Naive thymus-derived CD8-positive, alpha-beta T cell (primary cell): ENCODE results near the gene HIF1A. TPM values are rescaled to one million over a fixed set of nuclear protein-coding genes. Genes with fewer than 3 reads are reported as not detected.
A peak's percentile ranks its signal among the peaks of the same experiment; 100 is the strongest.

ENCODE experiments used
- ATAC-seq, 2 donors: fragments of 150-1000 bp; cut with Tn5 transposase in 1 of 2; sonication (Bioruptor Pico), chemical (Tn5 transposase) in 1 of 2; 1 replicate in 1 of 2; 2 replicates in 1 of 2; pipeline ENCODE4 v1.10.0; 2021; ENCODE audit warnings: mild to moderate bottlenecking in 2 of 2, moderate library complexity in 2 of 2
- POLR2A ChIA-PET: fragments of 350-600 bp; sonication (Branson Sonifier 250); formaldehyde crosslinking; loops from one replicate; lab custom pipeline; 2021; ENCODE audit warnings: antibody characterized with exemption; lab: Charles Lee
- DNase-seq, 10 donors: peaks; one replicate each; pipeline versions ENCODE4 v3.0.0 to v3.0.0-alpha.2; 2020 to 2022
- H3K27ac Mint-ChIP-seq, 10 donors: one replicate each; pipeline ENCODE4 v1.8.0; 2020 to 2022; ENCODE audit warnings: mild to moderate bottlenecking in 10 of 10, mixed read lengths in 10 of 10, moderate library complexity in 4 of 10, inconsistent platforms in 1 of 10
- H3K27me3 Mint-ChIP-seq, 5 donors: one replicate each; pipeline ENCODE4 v1.8.0; 2021 to 2022; ENCODE audit warnings: mixed read lengths in 5 of 5
- H3K36me3 Mint-ChIP-seq, 3 donors: one replicate each; pipeline ENCODE4 v1.8.0; 2020 to 2022; ENCODE audit warnings: mixed read lengths in 3 of 3, mild to moderate bottlenecking in 2 of 3, inconsistent platforms in 1 of 3
- H3K4me1 Mint-ChIP-seq, 4 donors: one replicate each; pipeline ENCODE4 v1.8.0; 2021 to 2022; ENCODE audit warnings: mixed read lengths in 4 of 4
- H3K4me3 Mint-ChIP-seq, 10 donors: one replicate each; pipeline ENCODE4 v1.8.0; 2020 to 2022; ENCODE audit warnings: mild to moderate bottlenecking in 10 of 10, mixed read lengths in 10 of 10, moderate library complexity in 6 of 10, inconsistent platforms in 1 of 10
- H3K9me3 Mint-ChIP-seq, 9 donors: one replicate each; pipeline ENCODE4 v1.8.0; 2020 to 2022; ENCODE audit warnings: mixed read lengths in 9 of 9, mild to moderate bottlenecking in 3 of 9, inconsistent platforms in 1 of 9, moderate library complexity in 1 of 9
- polyA plus RNA-seq, 3 donors: library from polyadenylated mRNA; unstranded; fragments of 300-500 nt; fragmentation: Illumina TruSeq; gene quantifications; one replicate each; pipeline ENCODE4 v1.2.3, GENCODE V29; 2021
- total RNA-seq, 8 experiments: library from RNA in 2 of 8; stranded (reverse) in 2 of 8; gene quantifications; one replicate each; pipeline ENCODE4 v1.2.3 and lab custom pipeline; 2021 to 2026

The HIF1A gene
- total and polyA plus RNA-seq, 5 experiments from 2014 or later, result 51.7 to 97.5 (median 63.5) TPM

- ATAC-seq, result no peak
- DNase-seq, result no peak
- no peaks in the 10 kb centered on the region for H3K36me3 Mint-ChIP-seq
- peaks cover 12 to 67% (median 62%) of the 10 kb centered on the region in 4 donors for H3K4me1 Mint-ChIP-seq
- no peak overlapping the region for H3K4me3 Mint-ChIP-seq
- H3K27ac Mint-ChIP-seq, result peak overlapping the region in 5 of 10 donors; percentile 23 to 97 (median 88)
- H3K9me3 Mint-ChIP-seq, result peaks cover 0 to 6% (median 0%) of the 10 kb centered on the region in 9 donors
- H3K27me3 Mint-ChIP-seq, result no peaks in the 10 kb centered on the region
- POLR2A ChIA-PET, result interaction anchor here (0.7 kb wide), 1 partner anchor 232 kb away, joined by 4 read pairs; no protein-coding TSS in a partner anchor
Measured at GRCh38 chr14:61659582-61659981, 35.7 kb upstream of the HIF1A start.

GRCh38 chr14:61661471-61662400 lies 33.6 kb upstream of the HIF1A start:
- H3K4me1 Mint-ChIP-seq, result peaks cover 17 to 62% (median 58%) of the 10 kb centered on the region in 4 donors
- POLR2A ChIA-PET, result interaction anchor here (0.6 to 2.5 kb wide), 8 partner anchors 11 to 1413 kb away, joined by 3 to 10 read pairs (median 4); partner anchors contain the start of genes HIF1A and PPM1A
- H3K27ac Mint-ChIP-seq, result peak overlapping the region; percentile 79 to 97 (median 92)
- H3K4me3 Mint-ChIP-seq, result peak overlapping the region; percentile 54 to 87 (median 77)
- peaks cover 0 to 6% (median 0%) of the 10 kb centered on the region in 9 donors for H3K9me3 Mint-ChIP-seq
- H3K36me3 Mint-ChIP-seq, result no peaks in the 10 kb centered on the region
- DNase-seq (no peak), ATAC-seq (peak; percentile 21 to 36)
- no peaks in the 10 kb centered on the region for H3K27me3 Mint-ChIP-seq

DNA sequence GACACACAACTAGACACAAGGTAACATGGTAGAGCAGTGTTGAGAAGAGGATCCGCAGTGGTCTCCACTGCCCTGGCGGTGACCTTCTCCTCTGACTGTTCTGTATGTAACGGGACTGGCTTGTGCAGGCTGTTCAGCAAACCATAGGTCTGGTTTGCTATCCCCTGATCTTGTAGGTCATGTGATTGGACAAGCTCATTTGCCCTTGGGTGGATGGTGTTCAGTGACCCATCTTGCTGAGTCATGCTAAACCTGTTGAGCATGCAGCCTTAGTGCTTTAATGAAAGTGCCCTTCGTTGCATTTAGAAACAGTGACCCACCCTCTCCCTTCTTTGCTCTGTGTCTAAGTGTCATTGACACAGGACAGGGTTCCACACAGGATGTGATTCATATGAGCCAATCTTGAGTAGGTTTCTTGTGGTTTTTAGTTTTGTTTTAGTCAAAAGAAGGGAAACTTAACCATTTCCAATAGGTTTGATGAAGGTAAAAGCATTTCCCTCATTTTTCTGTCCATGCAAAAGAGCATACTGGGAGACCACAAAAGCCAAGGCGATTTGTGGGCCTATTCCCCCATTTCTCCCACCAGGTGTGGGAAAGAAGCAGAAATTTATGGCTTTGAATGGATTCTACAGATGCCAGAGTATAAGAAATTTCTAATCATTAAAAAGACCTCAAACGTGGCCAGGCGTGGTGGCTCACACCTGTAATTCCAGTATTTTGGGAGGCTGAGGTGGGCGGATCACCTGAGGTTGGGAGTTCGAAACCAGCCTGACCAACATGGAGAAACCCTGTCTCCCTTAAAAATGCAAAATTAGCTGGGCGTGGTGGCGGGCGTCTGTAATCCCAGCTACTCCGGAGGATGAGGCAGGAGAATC lies 32.6 kb upstream of the HIF1A start:
- ATAC-seq, result peak; percentile 80 to 84
- H3K4me3 Mint-ChIP-seq, result peak overlapping the region; percentile 54 to 87 (median 77)
- DNase-seq, result peak in 9 of 10 donors; percentile 9 to 70 (median 41)
- no peaks in the 10 kb centered on the region for H3K27me3 Mint-ChIP-seq
- peaks cover 21 to 62% (median 55%) of the 10 kb centered on the region in 4 donors for H3K4me1 Mint-ChIP-seq
- POLR2A ChIA-PET, result interaction anchor here (0.6 to 2.5 kb wide), 8 partner anchors 8 to 1414 kb away, joined by 3 to 10 read pairs (median 4); partner anchors contain the start of genes HIF1A and PPM1A
- H3K9me3 Mint-ChIP-seq, result peaks cover 0 to 6% (median 0%) of the 10 kb centered on the region in 9 donors
- peak overlapping the region; percentile 79 to 97 (median 92) for H3K27ac Mint-ChIP-seq
- no peaks in the 10 kb centered on the region for H3K36me3 Mint-ChIP-seq

GRCh38 chr14:61663312-61663979 lies 31.9 kb upstream of the HIF1A start:
- H3K36me3 Mint-ChIP-seq, result no peaks in the 10 kb centered on the region
- POLR2A ChIA-PET, result interaction anchor here (0.6 to 2.5 kb wide), 8 partner anchors 9 to 187 kb away, joined by 3 to 10 read pairs (median 4); partner anchors contain the start of gene HIF1A
- no peaks in the 10 kb centered on the region for H3K27me3 Mint-ChIP-seq
- H3K27ac Mint-ChIP-seq, result peak overlapping the region; percentile 77 to 97 (median 92)
- H3K4me3 Mint-ChIP-seq, result peak overlapping the region; percentile 54 to 87 (median 77)
- ATAC-seq, result no peak
- no peak for DNase-seq
- H3K4me1 Mint-ChIP-seq, result peaks cover 21 to 62% (median 55%) of the 10 kb centered on the region in 4 donors
- peaks cover 0 to 6% (median 0%) of the 10 kb centered on the region in 9 donors for H3K9me3 Mint-ChIP-seq

- POLR2A ChIA-PET, result interaction anchor here (0.7 to 1.8 kb wide), 5 partner anchors 14 to 1421 kb away, joined by 3 to 5 read pairs (median 4); partner anchors contain the start of genes HIF1A and SNAPC1
- H3K27me3 Mint-ChIP-seq, result no peaks in the 10 kb centered on the region
Measured at GRCh38 chr14:61668282-61668681, 27.0 kb upstream of the HIF1A start.

DNA sequence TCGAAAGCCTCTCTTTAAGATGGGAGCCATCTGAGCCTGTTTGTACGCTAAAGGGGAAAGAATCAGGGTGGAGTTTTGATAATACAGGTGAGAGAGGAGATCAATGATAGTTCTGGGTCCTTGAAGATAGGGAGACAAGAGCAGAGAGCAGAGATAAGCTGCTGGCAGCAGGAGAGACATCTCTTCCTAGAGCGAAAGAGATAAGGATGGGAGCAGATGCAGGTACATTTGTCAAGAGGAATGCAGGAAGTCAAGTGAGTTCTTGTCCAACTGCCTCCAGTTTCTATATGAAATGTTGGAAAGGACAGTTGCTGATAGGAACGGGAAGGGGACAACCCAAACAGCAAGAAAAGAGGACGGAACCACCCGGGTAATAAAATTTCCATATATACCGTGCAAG lies 24.7 kb upstream of the HIF1A start:
- Mint-ChIP-seq H3K36me3 (no peaks in the 10 kb centered on the region), H3K27me3 (no peaks in the 10 kb centered on the region), H3K4me3 (no peak overlapping the region), H3K4me1 (peaks cover 0 to 22% (median 17%) of the 10 kb centered on the region in 4 donors), H3K9me3 (no peaks in the 10 kb centered on the region), H3K27ac (no peak overlapping the region)
- ATAC-seq (peak in 1 of 2 donors; percentile 1), DNase-seq (no peak)
- POLR2A ChIA-PET, result interaction anchor here (0.5 to 4.3 kb wide), 9 partner anchors 9 to 143 kb away, joined by 3 to 35 read pairs (median 4); partner anchors contain the start of gene HIF1A

More at GRCh38 chr14:61668282-61668681, 27.0 kb upstream of the HIF1A start:
- DNase-seq, result no peak
- no peak overlapping the region for H3K4me3 Mint-ChIP-seq
- no peaks in the 10 kb centered on the region for H3K36me3 Mint-ChIP-seq
- peaks cover 0 to 4% (median 0%) of the 10 kb centered on the region in 9 donors for H3K9me3 Mint-ChIP-seq
- H3K4me1 Mint-ChIP-seq, result peaks cover 14 to 33% (median 24%) of the 10 kb centered on the region in 4 donors
- no peak for ATAC-seq
- H3K27ac Mint-ChIP-seq, result no peak overlapping the region

GRCh38 chr14:61671082-61671481 lies 24.2 kb upstream of the HIF1A start:
- Mint-ChIP-seq H3K27ac (no peak overlapping the region), H3K9me3 (no peaks in the 10 kb centered on the region), H3K36me3 (no peaks in the 10 kb centered on the region), H3K27me3 (no peaks in the 10 kb centered on the region), H3K4me3 (no peak overlapping the region), H3K4me1 (peaks cover 0 to 18% (median 15%) of the 10 kb centered on the region in 4 donors)
- DNase-seq (peak; percentile 8 to 85 (median 40)), ATAC-seq (peak; percentile 93 to 97)
- POLR2A ChIA-PET, result interaction anchor here (0.5 to 4.3 kb wide), 7 partner anchors 11 to 143 kb away, joined by 3 to 35 read pairs (median 4); partner anchors contain the start of gene HIF1A

- Mint-ChIP-seq H3K27me3 (no peaks in the 10 kb centered on the region), H3K9me3 (no peaks in the 10 kb centered on the region), H3K36me3 (no peaks in the 10 kb centered on the region), H3K4me3 (peak overlapping the region in 2 of 10 donors; percentile 26 to 47), H3K4me1 (peaks cover 0 to 17% (median 13%) of the 10 kb centered on the region in 4 donors), H3K27ac (peak overlapping the region in 1 of 10 donors; percentile 89)
- DNase-seq (no peak), ATAC-seq (no peak)
- POLR2A ChIA-PET, result interaction anchor here (0.7 to 4.3 kb wide), 5 partner anchors 9 to 22 kb away, joined by 4 to 35 read pairs (median 11); partner anchors contain the start of gene HIF1A
Measured at GRCh38 chr14:61672796-61673195, 22.5 kb upstream of the HIF1A start.

- ATAC-seq (no peak), DNase-seq (no peak)
- Mint-ChIP-seq H3K9me3 (no peaks in the 10 kb centered on the region), H3K36me3 (no peaks in the 10 kb centered on the region), H3K27me3 (no peaks in the 10 kb centered on the region), H3K27ac (peak overlapping the region in 7 of 10 donors; percentile 25 to 88 (median 73)), H3K4me3 (peak overlapping the region in 5 of 10 donors; percentile 5 to 30 (median 20)), H3K4me1 (peaks cover 0 to 17% (median 13%) of the 10 kb centered on the region in 4 donors)
- POLR2A ChIA-PET, result interaction anchor here (0.6 to 4.3 kb wide), 5 partner anchors 8 to 45 kb away, joined by 3 to 35 read pairs (median 11); partner anchors contain the start of gene HIF1A
Measured at GRCh38 chr14:61673305-61673704, 22.0 kb upstream of the HIF1A start.

- POLR2A ChIA-PET, result interaction anchor here (0.7 to 2.6 kb wide), 2 partner anchors 9 to 19 kb away, joined by 3 to 13 read pairs; partner anchors contain the start of gene HIF1A
- Mint-ChIP-seq H3K4me3 (no peak overlapping the region), H3K36me3 (no peaks in the 10 kb centered on the region), H3K9me3 (no peaks in the 10 kb centered on the region), H3K27me3 (no peaks in the 10 kb centered on the region), H3K4me1 (peaks cover 13 to 22% (median 16%) of the 10 kb centered on the region in 4 donors), H3K27ac (no peak overlapping the region)
- ATAC-seq (no peak), DNase-seq (no peak)
Measured at GRCh38 chr14:61675291-61675690, 20.0 kb upstream of the HIF1A start.

DNA sequence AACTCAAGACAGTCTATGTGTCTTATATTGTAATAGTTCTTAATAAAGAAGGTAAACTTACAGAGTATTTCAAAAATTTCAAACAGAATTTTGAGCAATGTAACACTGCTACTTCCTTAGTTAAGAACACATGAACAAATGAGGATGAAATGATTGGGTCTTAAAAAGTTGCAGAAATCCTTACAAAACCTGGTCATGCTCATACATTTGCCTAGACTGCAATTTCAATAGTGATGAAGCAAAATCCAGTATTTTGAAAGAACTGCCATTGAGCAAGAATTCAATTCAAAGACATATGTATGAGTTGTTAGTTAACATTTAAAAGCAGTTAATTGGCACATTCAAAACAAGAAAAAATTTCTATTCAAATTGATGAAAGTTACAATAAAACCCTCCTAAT lies 17.8 kb upstream of the HIF1A start:
- Mint-ChIP-seq H3K27ac (no peak overlapping the region), H3K9me3 (no peaks in the 10 kb centered on the region), H3K4me3 (no peak overlapping the region), H3K27me3 (no peaks in the 10 kb centered on the region), H3K36me3 (no peaks in the 10 kb centered on the region), H3K4me1 (peaks cover 10 to 22% (median 15%) of the 10 kb centered on the region in 4 donors)
- POLR2A ChIA-PET, result no interaction called here
- ATAC-seq, result no peak
- no peak for DNase-seq
